ENCODE results near the gene PEDS1. TPM values are rescaled to one million over a fixed set of nuclear protein-coding genes. Genes with fewer than 3 reads are reported as not detected.
"Not testable (repeated sequence)": the region's sequence is repeated elsewhere in the genome, so short reads cannot be mapped to it uniquely, and the experiment has no call there.

PEDS1 gene
- polyA plus RNA-seq, 12 donors = 19.9 to 52.3 (median 24.5) TPM; not detected in 1

DNA sequence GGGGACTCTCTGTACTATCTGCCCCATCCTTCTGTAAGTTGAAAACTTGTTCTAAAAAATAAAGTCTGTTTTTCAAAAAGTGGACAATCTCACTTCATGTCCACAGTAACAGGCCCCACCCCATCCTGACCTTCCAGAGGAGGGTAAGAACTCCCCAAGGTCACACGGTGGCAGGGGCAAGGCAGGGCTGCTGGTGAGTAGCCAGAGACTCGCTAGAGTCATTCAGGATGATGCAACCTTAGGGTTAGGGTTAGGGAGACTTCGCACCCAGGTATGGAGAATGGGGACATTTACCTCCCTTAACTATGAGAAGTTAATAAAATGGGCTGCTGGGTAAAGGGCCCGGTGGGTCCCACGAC, 15.4 kb downstream of the PEDS1 start:
- no peak for DNase-seq

DNA sequence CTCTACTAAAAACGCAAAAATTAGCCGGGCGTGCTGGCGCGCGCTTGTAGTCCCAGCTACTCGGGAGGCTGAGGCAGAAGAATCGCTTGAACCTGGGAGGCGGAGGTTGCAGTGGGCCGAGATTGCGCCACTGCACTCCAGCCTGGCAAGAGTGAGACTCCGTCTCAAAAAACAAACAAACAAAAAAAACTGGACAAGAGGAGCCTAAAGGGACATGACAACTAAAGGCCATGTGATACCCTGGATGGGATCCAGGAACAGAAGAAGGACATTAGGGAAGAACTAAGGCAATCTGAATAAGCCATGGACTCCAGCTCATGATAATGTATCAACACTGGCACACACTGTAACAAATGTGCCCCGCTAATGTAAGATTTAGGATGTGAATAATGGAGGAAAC, 15.8 kb downstream of the PEDS1 start:
- not testable (repeated sequence) for DNase-seq

DNA sequence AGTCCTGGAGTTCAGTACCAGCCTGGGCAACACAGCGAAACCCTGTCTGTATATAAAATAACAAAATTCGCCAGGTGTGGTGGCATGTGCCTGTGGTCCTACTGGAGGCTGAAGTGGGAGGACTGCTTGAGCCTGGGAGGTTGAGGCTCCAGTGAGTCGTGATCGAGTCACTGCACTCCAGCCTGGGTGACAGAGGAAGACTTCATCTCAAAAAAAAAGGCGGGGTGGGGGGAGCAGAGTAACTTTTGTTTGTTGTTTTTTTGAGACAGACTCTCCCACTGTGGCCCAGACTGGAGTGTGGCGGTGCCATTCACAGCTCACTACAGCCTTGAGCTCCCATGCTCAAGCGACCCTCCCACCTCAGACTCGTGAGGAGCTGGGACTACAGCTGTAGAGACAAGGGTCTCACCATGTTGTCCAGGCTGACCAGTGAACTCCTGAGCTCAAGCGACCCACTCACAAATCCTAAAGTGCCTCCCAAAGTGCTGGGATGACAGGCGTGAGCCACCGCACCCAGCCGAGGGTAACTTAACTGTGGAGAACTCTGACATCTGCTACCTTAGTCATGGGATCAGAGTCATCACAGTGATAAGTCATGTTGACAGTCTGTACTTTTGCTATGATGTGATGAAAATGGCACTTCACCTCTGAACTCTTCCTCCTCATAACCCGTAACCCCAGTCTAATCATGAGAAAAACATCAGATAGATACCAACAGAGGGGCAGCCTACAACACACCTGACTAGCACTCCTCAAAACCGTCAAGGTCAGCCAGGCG, 16.5 kb downstream of the PEDS1 start:
- DNase-seq = no peak

DNA sequence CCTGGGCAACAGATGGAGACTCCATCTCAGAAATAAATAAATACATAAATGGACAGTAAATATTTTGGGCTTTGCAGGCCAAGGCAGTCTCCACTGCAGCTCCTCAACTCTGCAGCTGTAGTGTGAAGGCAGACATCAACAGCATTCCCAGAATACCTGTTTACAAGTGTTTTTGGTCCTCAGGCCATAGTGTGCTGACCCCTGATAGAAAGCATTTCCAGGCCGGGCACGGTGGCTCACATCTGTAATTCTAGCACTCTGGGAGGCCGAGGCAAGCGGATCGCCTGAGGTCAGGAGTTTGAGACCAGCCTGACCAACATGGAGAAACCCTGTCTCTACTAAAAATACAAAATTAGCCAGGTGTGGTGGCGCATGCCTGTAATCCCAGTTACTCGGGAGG, 18.4 kb downstream of the PEDS1 start:
- DNase-seq = not testable (repeated sequence)

DNA sequence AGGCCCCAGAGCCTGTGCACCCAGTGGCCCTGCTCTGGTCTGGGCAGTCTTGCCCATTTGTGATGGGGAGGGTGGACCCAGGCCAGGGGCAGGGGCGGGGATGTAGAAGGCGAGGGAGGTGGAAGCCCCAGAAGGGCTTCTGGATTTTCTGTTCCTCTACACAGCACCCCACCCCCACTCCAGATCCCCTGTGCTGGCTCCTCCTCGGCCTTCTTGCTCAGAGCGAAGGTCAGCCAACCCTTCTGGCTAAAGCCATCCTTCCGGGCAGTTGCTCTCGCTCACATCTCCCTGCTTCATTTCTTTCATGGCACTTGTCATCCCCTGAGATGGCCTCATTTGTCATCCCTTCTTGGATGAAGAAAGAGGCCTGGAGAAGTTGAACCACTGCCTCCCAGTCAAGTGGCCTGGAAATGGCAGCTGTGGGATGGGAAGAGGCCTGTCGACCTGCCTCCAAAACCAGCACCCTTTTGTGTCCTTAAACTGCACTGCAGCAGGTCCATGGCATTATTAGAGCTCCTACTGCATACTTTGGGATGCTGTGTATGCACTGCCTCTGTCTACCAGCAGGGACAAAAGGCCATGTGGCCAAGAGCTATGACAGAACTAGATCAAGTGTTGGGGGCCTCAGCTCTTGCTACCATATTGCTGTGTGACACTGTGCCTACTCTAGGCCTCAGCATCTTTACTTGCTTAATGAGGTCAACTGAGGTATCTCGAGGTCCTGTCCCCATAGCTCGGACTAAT, 19.9 kb downstream of the PEDS1 start:
- no peak for DNase-seq

DNA sequence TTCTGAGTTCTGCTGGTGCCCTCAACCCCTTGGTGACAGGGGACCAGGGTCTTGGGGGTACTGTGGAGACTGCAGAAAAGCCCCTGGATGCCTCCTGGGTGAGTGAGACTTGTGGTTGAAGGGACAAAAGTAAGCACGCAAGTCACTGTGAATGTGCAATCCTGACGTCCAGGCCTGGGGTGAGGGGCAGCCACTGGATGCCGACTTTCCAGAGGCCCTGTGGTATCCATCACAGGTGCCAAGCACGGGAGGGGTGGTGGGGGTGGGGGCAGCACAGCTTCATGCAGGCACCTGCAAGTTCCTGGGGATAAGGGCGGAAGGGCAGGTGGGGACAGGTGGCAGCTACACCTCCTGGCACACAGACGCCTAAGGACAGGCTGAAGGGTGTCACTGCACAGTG, 20.5 kb downstream of the PEDS1 start:
- no peak for DNase-seq

DNA sequence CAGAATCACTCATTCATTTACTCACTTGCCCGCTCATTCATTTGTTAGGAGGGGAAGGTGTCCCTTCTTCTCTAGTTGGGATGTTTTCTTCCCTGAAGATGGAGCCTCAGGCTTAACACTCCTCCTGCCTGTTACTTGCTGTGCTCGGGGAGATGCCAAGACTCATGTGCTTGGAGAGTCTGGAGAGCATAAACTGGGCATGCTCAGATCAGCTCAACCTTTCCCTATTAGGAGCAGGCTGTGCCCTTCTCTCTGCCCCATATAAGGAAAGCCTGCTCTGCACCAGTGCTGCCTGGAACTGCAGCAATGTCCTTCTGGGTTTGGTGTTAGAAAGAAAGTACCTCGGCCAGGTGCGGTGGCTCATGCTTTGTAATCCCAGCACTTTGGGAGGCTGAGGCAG, 22.5 kb downstream of the PEDS1 start:
- DNase-seq = no peak

DNA sequence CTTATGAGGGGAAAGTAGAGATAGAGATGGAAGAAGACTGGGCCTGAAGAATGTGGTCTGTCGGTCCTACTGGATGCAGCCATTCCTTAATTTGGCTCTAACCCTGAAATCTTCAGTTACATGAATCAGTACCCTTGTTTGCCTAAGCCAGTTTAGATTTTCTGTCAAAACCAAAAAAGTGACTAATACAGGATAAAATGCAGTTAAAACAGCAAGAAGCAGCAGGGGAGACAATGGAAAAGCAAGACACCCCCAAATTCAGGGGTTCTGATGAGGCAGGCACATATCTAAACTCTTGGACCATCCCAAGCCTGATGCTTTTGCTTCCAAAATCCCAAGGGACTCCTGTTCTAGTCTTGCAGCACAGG, 23.2 kb downstream of the PEDS1 start:
- no peak for DNase-seq

DNA sequence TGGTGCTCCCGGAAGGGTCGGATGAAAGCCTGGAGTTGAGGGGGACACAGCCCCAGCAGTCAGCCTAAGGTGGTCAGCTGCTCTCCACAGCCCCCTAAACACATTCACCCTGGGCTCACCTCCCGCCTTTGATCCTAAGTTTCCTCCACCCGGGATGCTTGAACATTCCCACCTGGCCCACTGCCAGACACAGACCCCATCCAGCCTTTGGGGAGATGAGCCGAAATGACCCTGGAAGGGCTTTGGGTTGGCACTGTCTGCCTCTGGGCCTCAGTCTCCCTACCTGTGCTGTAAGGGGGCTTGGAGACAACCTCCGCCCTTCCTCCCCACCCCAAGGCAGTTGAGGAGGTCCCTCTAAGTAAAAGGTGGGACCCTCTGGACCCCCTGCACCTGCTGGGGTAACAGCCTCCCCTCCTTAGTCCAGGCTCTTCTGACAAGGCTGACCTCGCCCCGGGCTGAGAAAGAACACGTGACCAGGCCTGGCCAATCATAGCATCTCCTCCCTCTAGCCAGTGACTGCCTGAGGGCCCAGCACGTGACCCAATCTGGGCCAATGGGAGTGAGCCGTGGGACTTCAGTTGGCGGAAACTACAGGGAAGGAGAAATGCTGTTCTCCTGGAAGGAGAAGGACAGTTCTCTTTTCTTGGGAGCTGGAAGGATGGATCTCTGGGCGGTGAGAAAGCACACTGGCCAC, 23.7 kb downstream of the PEDS1 start:
- DNase-seq = no peak

DNA sequence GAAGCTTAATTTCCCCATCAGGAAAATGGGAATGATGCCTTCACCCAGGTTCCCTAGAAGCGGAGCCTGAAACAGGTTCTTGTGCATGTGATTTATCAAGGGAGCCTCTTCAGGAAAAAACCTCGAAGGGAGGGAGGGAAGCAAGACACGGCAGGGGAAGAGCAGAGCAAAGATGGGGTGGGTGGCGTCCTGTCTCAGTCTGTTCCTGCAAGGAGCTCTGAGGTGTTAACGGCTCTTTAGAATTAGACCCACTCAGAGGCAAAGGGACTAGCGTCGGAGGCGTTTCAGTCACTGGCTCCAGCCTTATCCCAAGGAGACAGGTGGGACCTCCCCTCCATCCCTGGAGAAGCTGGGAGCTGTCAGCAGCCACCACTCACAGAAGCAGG, 25.0 kb downstream of the PEDS1 start:
- DNase-seq = no peak

DNA sequence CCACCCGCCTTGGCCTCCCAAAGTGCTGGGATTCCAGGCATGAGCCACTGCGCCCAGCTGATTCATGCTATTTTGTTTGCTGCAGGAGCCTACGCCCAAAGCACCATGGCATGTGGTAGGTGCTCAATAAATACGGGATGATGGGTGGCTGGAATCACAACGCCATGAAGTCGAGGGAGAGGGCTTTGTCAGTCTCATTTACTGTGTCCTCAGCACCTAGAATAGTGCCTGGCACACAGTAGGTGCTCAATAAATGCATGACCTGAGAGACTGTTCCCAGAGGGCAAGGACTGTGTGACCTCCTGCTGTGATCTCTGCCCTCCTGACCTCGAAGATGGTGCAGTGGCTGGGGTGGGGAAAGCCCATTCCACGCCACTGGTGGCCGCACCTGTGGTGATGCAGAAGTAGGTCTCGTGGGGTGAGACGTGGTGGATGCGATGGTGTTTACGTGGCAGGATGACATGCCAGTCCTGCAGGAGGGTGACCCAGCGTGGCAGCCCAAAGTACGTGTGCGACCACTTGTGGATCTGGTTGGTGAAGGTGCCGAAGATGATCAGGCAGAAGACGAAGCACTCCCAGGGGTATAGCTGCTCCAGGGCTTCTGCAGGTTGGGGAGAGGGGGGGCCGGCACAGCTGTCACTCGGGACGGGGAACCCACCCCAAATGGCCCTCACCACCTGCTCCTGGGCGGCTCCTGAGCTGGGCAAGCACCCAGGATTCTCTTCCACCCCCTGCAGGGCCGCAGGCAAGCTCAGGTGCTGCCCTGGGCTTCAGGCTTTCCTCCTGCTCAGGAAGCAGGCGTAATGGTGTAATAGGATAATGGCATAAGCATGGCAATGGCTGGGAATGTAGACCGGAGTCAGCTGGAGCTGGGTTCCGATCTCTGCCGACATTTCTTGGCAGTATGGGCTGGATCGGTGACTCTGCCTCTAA, 25.7 kb downstream of the PEDS1 start:
- no peak for DNase-seq

DNA sequence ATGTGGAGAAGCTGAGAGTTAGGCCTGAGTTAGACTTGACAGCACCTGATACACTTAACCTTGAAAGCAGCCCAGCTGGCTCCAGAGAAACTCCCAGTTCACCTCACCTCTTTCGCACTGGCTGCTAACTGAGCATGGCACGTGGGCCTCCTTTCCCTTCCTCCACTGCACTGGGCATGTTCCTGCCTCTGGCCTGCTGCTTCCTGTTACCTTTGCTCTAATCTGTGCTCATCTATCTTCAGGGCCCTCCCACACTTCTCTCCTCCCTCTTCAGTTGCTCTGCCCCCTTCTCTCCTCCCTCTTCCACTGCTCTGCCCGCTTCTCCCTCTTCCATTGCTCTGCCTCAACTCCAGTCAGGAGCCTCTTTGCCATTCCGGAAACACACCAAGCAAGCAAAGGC, 26.9 kb downstream of the PEDS1 start:
- no peak for DNase-seq

DNA sequence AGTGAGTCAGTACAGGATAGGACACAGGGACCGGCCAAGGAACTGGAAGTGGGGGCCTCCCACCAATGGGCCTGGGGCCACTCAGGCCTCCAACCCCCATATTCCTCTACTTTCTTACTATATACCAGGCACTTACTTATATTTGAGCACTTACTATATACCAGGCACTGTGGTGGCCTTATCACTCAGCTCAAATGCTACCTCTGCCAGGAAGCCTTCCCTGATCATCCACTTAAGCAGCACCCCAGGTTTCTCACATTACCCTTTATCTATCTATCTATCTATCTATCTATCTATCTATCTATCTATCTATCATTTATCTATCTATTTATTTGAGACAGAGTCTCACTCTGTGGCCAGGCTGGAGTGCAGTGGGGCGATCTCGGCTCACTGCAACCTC, 28.2 kb downstream of the PEDS1 start:
- DNase-seq = no peak

DNA sequence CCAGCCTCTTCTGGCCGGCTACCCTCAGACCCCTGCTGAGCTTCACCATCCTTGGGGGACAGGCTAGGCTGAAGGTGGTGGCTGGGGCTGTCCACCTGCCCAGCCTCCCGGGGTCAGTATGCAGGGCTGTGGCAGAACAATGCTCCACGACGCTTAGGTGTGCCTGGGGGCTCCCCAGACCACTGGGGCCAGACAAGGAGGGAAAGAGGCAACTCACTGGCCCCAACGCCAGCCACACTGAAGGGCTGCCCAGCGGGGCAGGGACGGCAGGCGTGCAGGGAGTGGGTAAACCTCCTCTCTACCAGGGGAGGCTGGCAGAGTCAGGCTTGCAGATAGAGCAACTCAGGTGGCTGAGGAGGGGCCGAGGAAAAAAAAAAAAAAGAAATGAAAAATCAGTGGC, 29.0 kb downstream of the PEDS1 start:
- no peak for DNase-seq

DNA sequence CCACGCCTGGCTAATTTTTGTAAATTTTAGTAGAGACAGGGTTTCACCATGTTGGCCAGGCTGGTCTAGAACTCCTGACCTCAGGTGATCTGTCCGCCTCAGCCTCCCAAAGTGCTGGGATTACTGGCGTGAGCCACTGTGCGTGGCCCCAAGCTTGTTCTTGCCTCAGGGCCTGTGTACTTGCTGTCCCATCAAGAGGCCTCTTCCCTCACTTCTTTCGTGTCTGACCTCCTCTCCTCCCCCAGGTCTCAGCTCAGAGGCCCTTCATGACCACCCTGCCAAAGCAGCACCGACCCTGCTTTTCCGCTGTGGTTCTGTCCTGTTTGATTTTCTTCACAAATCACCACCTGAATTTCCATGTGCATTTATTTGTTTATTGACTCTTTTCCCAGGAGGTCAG, 30.1 kb downstream of the PEDS1 start:
- DNase-seq = no peak

DNA sequence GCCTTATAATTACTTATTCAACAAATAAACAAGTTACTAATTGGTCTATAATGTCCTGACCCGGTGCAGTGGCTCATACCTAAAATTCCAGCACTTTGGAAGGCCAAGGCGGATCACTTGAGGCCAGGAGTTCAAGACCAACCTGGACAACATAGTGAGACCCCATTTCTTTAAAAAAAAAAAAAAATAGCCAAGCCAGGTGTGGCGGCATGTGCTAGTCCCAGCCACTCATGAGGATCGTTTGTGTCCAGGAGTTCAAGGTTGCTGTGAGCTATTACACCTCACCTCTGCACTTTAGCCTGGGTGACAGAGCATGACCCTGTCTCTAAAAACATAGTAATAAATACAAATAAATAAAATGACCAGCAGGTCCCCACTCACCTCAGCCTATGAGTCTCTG, 30.8 kb downstream of the PEDS1 start:
- no peak for DNase-seq

DNA sequence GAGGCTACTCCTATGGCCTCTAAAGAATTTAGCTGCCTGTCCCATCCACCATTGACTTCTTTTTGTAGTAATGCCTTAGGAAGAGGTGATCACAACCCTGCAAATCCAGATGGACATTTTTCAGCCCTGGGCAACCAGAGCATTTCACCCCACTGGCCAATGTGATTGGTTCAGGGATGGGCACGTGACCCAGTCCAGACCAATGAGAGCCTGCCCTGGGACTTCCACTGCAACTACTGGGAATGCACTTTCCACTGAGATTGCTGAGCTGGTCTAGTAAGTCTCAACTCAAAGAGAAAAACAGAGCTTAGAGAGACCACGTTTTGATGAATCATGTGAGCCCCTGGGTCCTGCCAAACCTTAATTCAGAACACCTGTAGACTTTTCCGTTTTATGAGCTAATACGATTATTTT, 31.7 kb downstream of the PEDS1 start:
- DNase-seq = no peak

DNA sequence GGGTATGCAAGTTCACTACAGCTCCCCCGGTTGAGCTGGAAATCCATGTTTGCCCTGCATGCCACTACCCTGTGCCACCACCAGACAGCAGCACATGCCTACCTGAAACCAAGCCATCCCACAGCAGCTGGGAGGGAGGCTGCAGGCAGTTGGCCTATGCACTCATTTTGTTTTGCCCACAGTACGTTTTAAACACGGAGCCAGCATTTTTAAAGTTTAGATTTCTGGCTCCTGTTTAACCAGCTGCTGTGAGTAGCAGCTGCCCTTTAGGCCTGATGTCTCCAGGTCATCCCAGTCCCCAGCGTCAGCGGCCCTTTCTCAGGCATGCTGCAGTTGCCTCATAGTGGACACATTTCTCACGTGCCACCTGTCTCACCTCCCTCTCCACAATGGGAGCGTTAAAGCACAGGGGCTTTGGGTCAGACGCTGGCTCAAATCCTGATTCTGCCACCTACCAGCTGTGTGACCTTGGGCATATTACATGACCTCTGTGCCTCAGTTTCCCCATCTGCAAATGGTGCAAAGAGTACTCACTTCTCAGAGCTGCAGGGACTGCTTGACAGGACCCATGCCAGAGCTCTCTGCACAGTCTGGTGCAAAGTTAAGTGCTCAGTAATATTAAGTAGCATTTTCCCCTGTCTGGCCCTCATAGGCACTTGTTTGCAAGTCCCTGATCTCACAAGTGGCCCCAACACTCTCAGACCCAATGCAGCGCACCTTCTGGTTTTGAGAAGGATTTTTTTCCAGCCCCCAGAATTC, 32.4 kb downstream of the PEDS1 start:
- no peak for DNase-seq

DNA sequence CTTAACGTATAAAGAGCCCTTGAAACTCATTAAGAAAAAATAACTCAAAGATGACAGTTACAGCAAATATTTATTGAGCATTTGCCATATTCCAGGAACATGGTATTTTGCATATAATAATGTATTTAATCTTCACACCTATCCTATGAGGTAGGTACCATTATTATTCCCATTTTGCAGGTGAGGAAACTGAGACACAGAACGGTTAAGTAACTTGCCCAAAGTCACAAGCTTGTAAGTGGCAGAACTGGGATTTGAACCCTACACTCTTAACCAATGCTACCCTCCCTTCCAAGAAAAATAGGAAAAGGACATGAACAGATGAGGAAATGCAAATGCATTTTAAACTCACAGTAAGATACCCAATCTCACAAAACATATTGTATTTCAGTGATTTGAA, 35.3 kb downstream of the PEDS1 start:
- no peak for DNase-seq

DNA sequence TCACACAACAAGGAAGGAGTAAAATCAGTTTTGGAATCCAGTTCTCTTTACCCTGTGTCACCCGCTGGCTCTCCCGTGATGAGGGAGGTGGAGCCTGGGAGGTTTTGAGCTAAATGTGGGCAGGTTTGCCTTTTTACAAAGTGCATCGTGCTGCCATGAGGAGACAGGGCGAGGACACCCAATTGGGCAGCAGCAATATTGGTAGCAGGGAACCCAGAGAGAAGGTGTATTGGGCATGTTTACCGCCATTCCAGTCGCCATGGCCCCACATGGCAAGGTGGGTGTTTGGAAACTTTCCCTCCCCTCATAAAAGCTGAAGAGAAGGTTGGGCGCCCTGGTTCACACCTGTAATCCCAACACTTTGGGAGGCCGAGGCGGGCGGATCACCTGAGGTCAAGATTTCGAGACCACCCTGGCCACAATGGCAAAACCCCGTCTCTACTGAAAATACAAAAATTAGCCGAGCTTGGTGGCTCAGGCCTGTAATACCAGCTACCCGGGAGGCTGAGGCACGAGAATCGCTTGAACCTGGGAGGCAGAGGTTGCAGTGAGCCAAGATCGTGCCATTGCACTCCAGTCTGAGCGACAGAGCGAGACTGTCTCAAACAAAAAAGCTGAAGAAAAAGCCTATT, 37.0 kb downstream of the PEDS1 start:
- no peak for DNase-seq

Measured in muscle of arm (tissue), 12 donors.